Stimulated activated CD8-positive, alpha-beta memory T cell treated with anti-CD3 and anti-CD28 coated beads, Interleukin-12 subunit alpha, Interleukin-12 subunit beta, amount 100 ng/mL, for 1 hour (primary cell): Measurements from ENCODE around the gene TAS2R41.

ENCODE experiments used
- DNase-seq: peaks from one replicate; pipeline ENCODE4 v3.0.0-alpha.2; 2020; ENCODE audit warnings: low read depth

The TAS2R41 gene

DNA sequence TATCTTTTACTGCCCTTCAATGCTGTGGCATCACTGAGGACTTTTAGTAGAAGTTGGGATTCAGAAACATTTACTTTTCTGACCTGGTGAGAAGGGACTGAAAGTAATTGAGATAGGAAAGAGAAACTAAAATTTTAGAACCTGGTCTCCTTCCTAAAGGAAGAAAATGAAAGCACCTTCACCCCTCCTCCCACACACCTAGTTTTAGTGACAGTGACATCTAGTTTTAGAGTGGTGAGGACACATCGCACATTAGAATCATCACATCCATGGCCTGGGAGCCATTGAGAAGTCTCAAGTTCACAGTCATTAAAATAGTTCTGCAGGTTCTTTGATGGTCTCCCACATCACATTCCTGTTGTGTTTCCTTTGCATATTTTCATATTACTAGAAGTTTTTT, 16.1 kb downstream of the TAS2R41 start:
- DNase-seq = no peak

DNA sequence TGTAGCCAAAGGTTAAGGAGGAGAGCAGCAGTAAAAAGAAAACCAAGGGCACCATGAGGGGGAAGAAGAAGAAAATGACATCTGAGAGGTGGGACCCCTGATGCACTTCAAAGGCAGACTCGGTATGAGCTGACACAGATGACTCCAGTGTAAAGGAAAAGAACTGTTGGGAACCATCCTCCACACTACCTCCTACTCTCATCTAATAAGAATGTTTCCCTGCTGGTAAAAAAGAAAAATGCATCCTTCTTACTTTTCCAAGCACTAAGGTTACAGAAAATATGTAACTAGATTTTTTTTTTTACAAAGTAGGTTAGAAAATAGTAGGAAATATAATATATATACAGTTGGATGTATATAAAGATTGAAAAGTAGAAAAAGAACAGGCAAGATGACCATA, 16.9 kb downstream of the TAS2R41 start:
- no peak for DNase-seq

DNA sequence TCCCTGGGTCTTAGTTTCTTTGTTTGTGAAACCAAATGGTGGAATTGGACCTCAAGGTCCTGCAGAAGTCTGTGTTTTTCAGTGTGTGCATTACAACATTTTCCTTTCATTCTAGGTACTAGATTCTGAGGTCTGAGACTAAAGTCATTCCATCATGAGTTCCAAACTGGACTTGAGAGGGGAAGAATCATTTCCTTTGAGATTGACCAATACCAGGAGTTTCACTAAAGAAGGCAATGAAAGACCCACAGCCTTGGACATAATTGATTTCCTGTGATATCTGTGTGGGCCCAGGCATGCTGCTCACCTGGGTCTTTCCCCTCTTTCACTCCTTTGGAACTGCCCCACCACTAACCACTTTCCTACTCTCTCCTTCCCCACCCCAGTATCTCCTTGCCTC, 18.2 kb downstream of the TAS2R41 start:
- no peak for DNase-seq

DNA sequence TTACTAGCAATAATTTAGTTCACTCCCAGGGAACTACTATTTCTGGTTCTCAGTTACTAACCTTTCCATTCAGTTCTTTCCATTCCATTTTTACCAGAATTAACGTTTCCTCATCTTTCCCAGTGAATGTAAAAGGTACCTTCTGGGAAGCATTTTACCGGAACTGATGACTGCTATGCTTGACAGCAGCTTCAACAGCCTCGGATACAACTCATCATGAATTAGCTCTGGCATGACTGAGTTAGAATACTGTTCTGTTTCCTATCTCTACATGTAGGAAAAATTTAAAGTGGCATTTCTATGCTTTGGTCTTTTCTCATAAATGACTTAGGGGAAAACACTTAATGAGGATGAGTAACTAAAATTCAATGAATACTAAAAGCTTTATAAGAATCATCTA, 18.6 kb downstream of the TAS2R41 start:
- no peak for DNase-seq

DNA sequence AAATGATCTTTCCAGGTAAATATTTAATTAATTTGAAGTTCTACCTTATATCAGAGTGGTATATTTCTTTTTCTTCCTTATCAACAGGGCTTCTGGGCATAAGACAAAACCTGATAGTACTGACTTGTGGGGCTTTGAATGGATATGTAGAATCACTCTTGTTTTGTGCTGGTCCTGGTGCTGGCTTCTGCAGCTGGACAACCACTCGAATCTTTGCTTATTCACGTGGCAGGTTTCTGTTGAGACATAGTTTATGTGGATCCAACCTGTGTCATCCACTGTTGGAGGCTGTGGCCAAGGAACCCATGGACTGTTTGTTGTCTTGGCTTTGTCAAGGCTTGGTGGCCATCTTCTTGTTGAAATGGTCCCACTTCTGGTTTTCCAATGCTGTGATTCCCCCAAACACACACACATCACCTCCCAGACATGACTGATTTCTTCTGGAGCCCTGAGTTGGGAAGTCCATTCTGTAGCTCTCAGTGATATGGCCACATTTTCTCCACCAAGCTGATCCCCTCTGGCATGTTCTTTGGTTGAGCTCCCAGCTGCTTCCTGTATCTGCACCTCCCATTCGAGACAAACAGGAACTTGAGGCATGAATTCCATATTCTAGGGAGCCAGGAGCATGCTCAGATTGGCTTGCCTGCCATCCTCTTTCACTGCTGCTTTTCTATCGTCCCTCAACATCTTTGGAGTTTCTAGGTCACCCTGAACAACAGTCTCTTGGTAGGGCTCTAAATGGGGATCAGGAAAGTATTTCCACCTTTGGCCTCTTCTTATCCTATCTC, 19.5 kb downstream of the TAS2R41 start:
- no peak for DNase-seq

DNA sequence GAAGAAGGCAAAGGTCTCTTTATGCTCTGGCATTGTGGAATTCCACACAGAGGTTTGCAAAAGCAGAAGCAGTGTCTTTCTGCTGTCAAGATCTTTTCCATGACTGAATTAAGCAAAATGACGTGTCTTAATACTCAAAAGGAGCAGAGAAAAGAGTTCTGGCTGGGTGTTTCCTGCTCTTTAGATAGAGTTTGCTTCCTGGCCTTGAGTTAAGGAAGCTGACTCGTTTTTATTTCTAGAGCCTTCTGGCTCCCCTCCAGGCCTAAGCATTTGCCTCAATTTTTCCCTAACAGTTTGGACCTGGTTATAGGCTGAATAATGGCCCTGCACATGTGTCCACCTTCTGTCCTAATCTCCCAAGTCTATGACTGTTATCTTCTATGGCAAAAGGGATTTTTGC, 21.6 kb downstream of the TAS2R41 start:
- no peak for DNase-seq

DNA sequence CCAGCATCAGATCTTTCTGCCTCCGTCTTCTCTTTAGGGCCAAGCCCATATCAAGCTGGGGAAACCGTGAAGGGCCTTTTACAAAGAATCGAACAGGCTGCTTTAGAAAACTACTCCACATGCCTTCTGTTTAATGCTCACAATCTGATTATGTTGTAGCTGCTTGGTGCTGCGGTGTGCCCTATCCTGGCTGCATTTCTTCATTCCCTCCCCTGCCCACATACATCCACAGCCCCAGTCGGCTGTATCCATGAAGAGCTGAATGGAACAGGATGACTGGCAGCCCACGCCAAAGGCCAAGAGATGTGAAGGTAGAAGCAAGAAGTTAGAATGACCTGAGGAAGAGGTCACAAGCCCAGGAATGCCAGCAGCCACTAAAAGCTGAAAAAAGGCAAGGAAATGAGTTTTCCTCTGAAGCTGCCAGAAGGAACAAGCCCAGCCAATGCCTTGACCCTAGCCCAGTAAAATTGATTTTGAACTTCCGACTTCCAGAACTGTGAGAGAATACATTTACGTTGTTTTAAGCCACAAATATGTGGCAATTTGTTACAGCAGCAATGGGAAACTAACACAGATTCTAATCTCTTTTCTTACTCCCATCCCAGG, 22.2 kb downstream of the TAS2R41 start:
- DNase-seq = no peak

DNA sequence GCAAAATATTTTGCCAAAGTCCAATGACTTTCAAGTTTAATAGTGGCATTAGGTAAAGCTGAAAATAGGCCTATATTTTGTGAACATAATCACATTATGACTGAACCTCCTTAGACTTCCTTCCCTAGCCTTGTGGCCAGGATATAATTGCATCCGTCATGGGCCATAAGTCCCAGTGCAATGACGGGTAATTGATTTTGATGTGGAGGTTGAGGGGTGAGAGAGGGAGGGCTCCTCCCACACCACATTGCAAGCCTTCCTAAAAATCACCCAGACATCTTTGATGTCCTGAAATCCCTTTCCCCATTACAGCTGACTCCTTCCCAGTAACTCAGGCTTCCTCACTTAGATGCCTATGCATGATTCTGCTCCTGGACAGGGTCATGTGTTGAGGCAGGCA, 25.6 kb downstream of the TAS2R41 start:
- DNase-seq = no peak

DNA sequence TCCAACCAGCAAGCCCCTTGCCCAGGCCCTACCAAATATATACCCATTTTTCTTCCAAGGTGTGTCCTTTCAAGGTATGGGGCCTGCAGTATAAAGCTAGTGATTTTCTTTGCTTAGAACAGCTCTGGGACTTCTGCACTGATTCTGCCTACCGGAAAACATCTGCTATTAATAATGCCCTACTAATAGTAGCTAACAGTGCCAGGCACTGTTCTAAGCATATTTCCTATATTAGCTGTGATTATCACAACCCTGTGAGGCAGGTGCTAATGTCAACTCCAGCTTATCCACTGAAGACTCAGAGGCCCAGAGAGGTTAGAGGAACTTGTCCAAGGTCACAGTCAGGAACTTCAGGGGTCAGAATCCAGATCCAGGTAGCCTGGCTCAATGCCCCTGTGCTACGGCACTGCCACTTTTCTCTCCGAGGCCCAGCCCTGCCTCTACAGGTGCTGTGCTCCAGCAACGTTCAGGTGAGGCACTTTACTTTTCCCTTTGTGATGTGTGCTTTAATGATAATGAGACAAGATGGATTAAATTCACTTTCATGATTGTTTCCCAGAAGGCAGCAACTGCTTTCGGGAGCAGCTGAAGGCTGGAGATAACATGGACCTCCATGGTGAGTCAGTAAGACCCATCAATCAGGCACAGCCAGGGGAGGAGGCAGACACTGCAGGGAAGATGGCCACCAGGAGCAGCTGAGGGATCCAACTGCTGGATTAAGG, 26.7 kb downstream of the TAS2R41 start:
- DNase-seq = no peak

DNA sequence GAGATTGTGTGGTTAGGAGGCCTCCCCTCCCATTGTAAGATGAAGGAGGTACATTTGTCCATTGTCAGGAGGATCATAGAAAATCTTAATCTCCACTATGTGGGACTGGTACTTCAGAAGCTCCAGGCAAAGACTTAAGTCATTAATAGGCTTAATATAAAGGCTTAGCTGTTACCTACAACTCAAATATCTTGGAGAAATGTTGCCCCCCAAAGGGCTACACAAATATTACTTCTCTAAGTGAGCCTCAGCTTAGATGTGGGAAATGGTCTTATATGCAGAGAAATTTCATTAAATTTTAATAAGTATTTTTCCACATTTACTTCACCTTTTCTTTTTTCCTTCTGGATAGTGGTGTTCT, 27.2 kb downstream of the TAS2R41 start:
- no peak for DNase-seq

DNA sequence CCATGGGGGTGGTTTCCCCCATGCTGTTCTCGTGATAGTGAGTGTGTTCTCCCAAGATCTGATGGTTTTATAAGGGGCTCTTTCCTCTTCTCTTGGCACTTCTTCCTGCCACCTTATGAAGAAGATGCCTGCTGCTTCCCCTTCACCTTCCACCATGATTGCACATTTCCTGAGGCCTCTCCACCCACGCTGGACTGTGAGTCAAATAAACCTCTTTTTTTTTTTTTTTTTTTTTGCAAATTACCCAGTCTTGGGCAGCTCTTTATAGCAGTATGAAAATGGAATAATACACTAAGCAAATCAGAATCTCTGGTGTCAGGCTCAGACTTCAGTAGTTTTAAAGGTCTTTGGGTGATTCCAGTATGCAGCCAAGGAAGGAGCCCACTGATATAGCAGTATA, 28.2 kb downstream of the TAS2R41 start:
- no peak for DNase-seq

DNA sequence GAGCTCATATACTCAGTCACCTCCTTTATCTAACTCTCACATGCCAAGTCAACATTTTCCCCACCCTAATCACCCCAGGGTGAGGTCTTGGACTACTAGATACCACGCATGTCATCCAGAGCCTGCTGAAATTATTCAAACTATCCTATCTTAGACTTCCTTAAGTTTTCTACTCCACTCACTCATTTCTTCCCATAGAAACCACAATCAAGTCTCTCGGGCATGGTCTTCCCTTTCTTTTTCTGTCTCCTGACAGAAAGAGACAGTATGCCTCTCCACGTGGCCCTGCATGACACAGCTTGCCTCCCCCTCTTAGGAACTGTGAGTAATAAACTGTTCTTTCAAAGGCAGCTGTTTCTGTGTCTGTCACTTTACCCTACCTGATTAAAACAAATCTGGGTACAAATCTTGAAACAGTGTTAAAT, 29.4 kb downstream of the TAS2R41 start:
- no peak for DNase-seq

DNA sequence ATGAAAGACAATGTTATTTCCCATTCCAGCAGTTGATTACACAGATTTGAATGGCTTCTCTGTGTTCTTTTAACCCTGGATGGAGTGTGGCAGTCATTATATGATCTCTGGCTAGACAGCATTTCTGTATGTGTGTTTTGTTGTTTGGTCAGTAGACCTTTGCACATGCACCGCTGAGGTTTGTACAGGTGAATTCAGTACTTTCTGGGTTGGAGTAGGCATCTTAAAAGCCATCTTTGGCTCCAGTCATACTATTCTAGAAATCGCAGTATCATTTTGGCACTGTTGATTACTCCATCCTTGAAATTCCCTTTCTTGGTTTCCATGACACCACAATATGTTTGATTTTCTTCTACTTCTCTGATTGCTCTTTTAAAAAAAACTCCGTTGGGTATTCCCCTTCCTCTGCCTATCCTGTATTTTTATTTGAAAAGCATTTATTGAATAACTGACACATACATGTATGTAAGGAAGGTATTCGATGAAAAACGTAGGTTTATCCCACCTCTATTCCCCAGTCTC, 29.9 kb downstream of the TAS2R41 start:
- DNase-seq = no peak

DNA sequence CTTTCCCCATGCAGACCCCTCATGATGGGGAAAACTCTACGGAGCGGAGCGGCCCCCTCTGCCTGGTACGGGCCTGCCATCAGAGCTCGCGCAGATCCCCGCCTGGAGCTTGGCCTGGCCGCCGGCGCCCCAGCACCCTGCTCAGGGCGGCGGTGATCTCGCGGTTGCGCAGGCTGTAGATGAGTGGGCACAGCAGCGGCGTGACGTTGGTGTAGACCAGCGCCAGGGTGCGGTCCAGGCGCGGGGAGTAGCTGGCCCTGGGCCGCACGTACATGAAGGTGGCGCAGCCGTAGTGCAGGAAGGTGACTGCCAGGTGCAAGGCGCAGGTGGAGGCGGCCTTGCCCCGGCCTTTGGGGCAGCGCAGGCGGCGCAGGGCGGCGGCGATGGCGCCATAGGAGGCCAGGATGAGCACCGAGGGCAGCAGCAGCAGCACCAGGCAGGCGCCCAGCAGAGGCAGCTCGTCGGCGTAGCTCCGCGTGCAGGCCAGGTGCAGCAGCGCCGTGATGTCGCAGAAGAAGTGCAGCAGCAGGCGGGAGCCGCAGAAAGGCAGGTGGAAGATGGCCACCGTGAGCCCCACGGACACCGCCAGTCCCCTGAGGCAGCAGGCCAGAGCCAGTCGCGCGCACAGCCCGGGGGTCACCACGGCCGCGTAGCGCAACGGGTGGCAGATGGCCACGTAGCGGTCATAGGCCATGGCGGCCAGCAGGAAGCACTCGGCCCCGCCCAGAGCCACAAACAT, 33.4 kb downstream of the TAS2R41 start:
- DNase-seq = no peak

DNA sequence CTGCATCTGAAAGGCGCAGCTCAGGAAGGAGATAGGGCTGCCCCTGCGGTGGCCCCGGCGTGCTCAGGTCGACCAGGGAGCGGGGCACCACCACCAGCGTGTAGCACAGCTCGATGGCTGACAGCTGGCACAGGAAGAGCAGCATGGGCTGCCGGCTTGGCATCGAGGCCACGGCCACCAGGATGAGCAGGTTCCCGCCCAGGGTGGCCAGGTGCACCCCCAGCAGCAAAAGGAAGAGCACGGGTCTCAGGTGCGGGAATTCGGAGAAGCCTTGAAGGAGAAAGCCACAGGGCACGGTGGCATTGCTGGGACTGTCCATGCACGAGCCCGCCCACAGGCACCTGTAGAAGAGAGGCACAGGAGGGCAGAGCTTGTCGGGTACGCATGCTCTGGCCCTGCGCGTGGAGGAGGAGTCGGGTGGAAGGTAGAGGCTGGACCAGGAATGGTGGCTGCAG, 33.9 kb downstream of the TAS2R41 start:
- no peak for DNase-seq

DNA sequence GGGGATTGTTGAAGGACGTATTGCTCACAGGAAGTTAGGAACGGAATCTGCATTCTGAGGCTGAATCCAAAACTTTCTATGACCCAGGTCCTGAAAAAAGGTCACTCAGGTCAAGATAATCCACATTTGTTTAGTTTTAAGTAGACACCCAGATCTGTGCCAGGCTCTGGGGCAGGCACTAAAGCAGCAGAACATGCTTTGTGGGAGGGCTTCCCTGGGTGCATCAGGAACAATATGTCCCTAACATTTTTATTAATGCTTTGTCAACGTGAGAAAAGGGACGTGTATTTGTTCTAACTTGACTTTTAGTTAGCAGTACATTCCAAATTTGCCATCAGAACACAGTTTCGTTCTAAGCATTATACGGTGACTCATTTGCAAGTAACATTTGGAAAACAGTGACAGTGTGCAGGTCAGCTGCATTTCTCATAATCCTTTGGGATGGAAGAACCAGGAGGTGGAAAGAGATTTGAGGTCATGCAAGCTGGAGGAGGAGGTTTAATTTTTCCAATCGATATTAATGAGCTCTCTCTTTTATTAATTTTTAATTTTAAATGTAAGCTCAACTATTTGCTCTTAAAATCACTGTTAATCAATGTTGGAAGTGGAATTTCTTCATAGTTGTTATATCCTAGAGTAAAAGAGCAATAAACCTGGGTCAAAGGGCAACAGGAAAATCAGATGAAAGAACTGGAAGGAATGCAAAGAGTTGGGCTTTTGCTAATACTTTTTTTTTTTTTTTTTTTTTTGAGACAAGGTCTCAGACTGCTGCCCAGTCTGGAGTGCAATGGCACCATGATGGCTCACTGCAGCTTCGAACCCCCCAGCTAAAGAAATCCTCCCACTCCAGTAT, 35.0 kb downstream of the TAS2R41 start:
- DNase-seq = no peak

DNA sequence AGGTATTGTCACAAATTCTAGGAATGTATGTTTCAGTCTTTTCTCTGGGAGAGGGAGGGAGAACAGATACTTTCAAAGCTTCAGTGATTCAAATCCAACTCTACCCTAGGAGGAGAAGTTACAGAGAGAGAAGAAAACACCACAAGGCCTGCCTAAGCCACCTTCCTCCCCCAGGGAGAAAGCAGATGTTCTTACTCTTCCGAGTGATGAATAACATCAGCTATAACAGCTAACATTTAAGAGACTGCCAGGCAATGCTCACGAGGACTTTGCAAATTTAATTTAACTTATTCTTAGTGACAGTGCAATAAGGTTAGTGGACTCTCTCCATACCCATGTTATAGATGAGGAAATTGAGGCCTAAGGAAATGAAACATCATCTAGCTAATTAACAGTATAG, 36.8 kb downstream of the TAS2R41 start:
- no peak for DNase-seq

DNA sequence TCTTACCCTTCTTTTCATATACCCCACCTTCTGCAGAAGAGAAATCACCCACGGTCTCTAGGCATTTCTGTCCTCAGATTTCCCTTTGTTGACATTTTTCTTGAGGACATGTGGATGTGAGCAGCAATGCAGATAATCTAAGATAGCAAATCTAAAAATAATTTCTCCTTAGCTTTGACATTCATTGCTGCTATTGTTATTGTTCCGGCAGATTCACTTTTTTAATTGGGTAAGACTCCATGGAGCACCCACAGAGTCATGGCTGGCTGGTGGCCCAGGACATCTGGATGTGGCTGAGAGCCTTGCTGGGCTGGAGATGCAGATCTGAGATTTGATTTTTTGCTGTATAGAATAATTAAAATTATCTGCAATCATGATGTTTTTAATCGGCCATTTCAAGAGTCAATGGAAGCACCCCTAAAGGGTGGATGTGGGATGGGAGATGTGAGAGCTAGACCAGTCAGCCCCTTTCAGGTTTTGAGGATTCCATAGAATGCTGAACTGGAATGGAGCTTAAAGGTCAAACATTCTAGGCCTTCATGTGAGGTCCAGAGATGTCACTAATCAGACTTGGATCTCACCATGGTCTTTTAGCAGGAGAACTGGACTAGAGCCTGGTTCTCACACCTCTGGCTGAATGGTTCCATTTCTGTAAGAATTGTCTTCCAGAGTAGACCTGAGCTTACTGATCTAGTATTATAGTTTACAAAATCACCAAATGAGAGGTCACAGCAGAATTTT, 37.5 kb downstream of the TAS2R41 start:
- no peak for DNase-seq

DNA sequence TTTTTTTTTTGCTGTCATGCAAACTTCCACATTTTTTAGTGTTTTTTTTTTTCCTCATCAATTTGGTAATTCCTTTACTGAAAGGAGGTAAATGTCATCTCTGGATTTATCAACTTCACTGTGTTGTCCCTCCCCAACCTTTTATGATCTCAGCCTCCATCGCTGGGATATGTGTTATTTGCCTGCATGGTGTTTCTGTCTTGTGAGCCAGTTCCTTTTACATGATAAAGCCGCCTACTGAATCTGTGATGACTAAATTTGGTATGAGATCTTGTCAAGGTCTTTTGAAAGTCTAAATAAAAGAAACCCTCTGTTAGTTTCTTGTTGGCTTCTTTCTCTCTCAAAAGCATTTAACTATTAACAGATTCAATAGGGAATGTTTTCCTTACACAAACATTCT, 39.3 kb downstream of the TAS2R41 start:
- DNase-seq = no peak

DNA sequence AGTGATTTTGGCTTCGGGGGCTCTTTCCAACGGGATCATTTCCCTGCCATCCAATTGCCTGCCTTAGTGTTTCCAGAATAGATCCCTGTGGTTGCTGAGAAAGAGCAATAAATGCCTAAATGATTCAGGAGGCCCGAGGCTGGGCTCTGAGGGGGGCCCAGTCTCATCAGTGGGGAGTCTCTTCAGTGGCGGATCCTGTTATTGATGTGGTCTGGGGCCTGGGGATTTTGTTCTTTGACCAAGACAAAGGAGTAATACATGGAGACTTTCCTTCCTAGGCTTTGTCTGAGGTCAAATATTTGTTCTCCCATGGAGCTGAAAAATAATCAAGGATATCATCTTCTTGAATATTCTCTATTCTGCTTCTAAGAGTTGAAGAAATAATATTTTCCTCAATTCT, 40.8 kb downstream of the TAS2R41 start:
- no peak for DNase-seq

DNA sequence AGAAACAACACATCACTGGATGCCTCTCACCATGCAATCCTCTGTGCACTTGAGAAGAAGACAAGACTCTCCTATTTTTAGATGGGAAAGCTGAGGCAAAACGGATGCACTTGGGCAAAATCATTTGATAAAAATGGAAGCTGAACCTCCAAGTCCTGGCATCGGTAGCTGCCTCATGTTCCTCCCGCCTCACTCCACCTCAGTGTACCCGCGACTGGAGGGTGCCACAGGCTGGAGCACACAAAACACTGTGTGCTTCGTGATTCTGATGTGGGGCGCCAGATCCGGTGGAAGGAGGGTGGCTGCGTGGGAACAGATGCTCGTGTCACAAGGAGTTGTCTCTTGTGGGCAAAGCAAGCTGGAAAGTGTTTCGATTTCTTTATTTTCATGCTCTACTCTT, 41.3 kb downstream of the TAS2R41 start:
- no peak for DNase-seq
